ENCODE results near the gene PDRG1.

Gene PDRG1

DNA sequence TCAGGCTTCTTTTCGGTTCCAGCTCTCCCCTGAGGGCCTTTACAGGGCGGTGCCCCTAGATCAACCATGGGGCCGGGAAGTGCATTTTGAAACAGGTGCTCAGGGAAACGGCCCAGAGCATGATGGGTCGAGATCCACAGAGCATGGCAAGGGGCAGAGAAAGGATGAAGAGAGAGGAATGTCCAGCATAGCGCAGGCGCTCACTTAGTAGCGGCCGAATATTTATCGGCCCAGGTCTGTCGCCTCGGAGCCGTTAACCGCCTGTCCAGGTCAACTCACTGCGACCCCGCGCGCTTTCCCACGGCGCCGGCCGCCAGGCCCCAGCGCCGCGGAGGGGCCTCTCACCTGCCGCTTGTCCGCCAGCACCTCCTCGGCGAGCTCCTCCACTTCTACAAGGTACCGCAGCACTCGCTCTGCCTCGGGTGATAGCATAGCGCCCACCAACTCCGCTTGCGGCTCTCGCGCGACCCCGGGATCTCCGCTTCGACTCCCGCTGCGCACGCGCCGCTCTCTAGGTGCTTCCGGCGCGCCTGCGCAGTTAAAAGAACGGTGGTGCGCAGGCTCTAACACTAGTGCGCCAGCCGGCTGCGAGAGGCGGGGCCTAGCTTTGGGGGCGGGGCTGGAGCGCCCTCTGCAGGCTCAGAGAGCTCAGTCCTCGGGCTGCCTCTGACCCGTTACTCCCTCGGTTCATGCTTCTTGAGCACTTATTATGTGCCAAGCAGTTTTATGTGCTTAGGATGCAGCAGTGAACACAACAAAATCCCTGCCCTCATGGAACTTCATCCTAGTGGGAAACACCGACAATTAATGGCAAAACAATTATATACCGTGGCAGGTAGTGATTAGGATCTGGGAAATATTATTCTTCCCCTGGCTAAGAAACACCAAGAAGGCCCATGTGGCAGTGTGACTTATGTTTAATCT, at the start of gene PDRG1:
TSS of gene PDRG1 (minus strand) at position 517 of the 924 bp plus-strand sequence. CDS start at position 432, 85 bp downstream.
- Histone ChIP-seq H3K9me3 (ENCODE audit: severe bottlenecking) (no peaks in the 10 kb centered on the region), H3K4me3 (ENCODE audit: low read depth, low read length) (peak within 1 kb of the TSS; percentile 95), H3K36me3 (peaks cover 44% of the 10 kb centered on the region), H3K27me3 (ENCODE audit: insufficient read depth, low read depth, severe bottlenecking) (no peaks in the 10 kb centered on the region), H3K27ac (peak within 1 kb of the TSS; percentile 90)
- peak; percentile 93 for TF ChIP-seq CTCF (IDR thresholded peaks at IDR 0.05; ENCODE audit: low read depth, low read length)
- DNase-seq, result peak; percentile 95

DNA sequence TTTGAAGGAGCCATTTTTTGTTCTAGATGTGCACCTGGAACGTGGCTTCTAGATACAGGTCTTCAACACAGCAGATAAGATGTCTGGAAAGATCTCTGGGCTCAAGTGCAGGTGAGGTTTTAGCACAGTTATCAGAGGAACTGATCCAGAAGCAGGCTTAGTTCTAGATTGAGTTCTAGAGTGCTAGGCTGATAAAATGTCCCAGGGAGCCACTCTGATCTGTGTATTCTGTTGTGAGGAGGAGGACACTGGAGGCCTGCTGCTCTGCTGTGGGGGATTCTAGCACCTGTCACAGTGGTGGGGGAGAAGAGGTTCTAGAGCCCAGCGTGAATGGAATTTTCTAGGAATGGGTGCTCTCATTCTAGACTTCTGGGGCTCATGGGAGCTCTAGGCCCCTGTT, 46.4 kb upstream of the PDRG1 start:
- H3K27me3 ChIP-seq (ENCODE audit: insufficient read depth, low read depth, severe bottlenecking), result no peaks in the 10 kb centered on the region
- TF ChIP-seq CTCF (IDR thresholded peaks at IDR 0.05; ENCODE audit: low read depth, low read length), result no peak

DNA sequence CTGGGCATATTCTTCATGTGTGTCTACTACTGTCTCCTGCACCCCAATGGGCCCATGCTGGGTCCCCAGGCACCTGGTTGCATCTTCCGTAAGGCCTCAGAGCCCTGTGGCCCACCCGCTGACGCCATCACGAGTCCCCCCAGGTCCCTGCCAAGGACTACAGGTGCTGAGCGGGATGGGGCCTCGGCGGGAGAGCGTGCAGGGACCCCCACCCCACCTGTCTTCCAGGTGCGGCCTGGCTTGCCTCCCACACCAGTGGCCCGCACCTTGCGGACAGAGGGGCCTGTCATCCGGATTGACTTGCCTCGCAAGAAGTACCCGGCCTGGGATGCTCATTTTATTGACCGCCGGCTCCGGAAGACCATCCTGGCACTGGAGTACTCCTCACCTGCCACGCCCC, 45.1 kb upstream of the PDRG1 start:
- DNase-seq, result no peak
- Histone ChIP-seq H3K36me3 (peaks cover 16% of the 10 kb centered on the region), H3K27me3 (ENCODE audit: insufficient read depth, low read depth, severe bottlenecking) (no peaks in the 10 kb centered on the region), H3K4me3 (ENCODE audit: low read depth, low read length) (no peak overlapping the region), H3K27ac (no peak overlapping the region), H3K9me3 (ENCODE audit: severe bottlenecking) (no peaks in the 10 kb centered on the region)
- no peak for TF ChIP-seq CTCF (IDR thresholded peaks at IDR 0.05; ENCODE audit: low read depth, low read length)

More for the DNA sequence above, 46.4 kb upstream of the PDRG1 start:
- Histone ChIP-seq H3K9me3 (ENCODE audit: severe bottlenecking) (no peaks in the 10 kb centered on the region), H3K36me3 (peaks cover 16% of the 10 kb centered on the region), H3K27ac (no peak overlapping the region), H3K4me3 (ENCODE audit: low read depth, low read length) (no peak overlapping the region)
- DNase-seq, result no peak

DNA sequence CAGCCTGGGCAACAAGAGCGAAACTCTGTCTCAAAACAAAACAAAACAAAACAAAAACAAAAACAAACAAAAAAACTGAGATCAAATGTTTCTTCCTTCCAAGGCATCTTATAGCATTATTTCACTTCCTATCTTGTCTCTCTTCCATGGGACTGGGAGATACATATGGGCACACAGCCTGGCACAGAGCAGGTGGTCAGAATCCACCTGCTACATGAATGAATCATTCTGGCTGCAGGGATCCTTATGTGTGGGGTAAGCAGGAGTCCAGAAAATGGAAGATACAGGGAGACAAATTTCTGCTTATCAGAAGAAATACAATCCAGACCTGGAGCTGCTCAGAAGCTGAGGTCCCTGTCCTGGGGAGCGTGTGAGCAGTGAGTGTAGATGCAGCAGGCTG, 40.2 kb upstream of the PDRG1 start:
- peaks cover 15% of the 10 kb centered on the region for H3K36me3 ChIP-seq
- H3K4me3 ChIP-seq (ENCODE audit: low read depth, low read length), result no peak overlapping the region
- H3K9me3 ChIP-seq (ENCODE audit: severe bottlenecking), result no peaks in the 10 kb centered on the region
- no peak for DNase-seq
- H3K27ac ChIP-seq, result no peak overlapping the region
- no peaks in the 10 kb centered on the region for H3K27me3 ChIP-seq (ENCODE audit: insufficient read depth, low read depth, severe bottlenecking)
- no peak for TF ChIP-seq CTCF (IDR thresholded peaks at IDR 0.05; ENCODE audit: low read depth, low read length)

GRCh38 chr20:31991339-31991705, 39.5 kb upstream of the PDRG1 start:
- Histone ChIP-seq H3K4me3 (ENCODE audit: low read depth, low read length) (no peak overlapping the region), H3K27ac (peak overlapping the region; percentile 51), H3K27me3 (ENCODE audit: insufficient read depth, low read depth, severe bottlenecking) (no peaks in the 10 kb centered on the region), H3K9me3 (ENCODE audit: severe bottlenecking) (no peaks in the 10 kb centered on the region), H3K36me3 (peaks cover 8% of the 10 kb centered on the region)
- TF ChIP-seq CTCF (IDR thresholded peaks at IDR 0.05; ENCODE audit: low read depth, low read length), result no peak
- DNase-seq, result no peak

All from WERI-Rb-1 (cell line).